Measurements from ENCODE around the gene WARS2. TPM values are rescaled to one million over a fixed set of nuclear protein-coding genes. Genes with fewer than 3 reads are reported as not detected.

The WARS2 gene
- total and polyA plus RNA-seq, 7 donors, result 3.4 to 10.8 (median 7.8) TPM

DNA sequence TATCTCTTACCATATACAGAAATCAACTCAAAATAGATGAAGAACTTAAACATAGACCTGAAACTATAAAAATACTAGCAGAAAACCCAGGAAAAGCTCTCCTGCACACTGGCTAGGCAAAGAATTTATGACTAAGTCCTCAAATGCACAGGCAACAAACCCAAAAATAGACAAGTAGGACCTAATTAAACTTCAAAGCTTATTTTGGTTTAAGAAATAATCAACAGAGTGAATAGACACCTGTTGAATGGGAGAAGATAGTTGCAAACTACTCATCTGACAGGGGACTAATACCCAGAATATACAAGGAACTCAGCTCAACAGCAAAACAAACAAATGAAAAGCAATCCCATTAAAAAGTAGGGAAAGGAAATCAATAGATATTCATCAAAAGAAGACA lies 40.7 kb downstream of the WARS2 start:
- intact Hi-C loops (cut with DNase I), result no loop called here
- no peaks in the 10 kb centered on the region for H3K27me3 ChIP-seq (ENCODE audit: insufficient read depth in 3 of 3, low read length in 2 of 3)
- H3K36me3 ChIP-seq (ENCODE audit: insufficient read depth in 1 of 2, low read depth in 1 of 2), result no peaks in the 10 kb centered on the region
- H3K4me3 ChIP-seq, result no peak overlapping the region
- ATAC-seq (no peak), DNase-seq (no peak)
- TF ChIP-seq, protein P1, sequence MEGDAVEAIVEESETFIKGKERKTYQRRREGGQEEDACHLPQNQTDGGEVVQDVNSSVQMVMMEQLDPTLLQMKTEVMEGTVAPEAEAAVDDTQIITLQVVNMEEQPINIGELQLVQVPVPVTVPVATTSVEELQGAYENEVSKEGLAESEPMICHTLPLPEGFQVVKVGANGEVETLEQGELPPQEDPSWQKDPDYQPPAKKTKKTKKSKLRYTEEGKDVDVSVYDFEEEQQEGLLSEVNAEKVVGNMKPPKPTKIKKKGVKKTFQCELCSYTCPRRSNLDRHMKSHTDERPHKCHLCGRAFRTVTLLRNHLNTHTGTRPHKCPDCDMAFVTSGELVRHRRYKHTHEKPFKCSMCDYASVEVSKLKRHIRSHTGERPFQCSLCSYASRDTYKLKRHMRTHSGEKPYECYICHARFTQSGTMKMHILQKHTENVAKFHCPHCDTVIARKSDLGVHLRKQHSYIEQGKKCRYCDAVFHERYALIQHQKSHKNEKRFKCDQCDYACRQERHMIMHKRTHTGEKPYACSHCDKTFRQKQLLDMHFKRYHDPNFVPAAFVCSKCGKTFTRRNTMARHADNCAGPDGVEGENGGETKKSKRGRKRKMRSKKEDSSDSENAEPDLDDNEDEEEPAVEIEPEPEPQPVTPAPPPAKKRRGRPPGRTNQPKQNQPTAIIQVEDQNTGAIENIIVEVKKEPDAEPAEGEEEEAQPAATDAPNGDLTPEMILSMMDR (IDR thresholded peaks at IDR 0.05), result no peak
- H3K9me3 ChIP-seq, result no peaks in the 10 kb centered on the region
- H3K4me1 ChIP-seq, result no peaks in the 10 kb centered on the region
- H3K27ac ChIP-seq, result no peak overlapping the region

DNA sequence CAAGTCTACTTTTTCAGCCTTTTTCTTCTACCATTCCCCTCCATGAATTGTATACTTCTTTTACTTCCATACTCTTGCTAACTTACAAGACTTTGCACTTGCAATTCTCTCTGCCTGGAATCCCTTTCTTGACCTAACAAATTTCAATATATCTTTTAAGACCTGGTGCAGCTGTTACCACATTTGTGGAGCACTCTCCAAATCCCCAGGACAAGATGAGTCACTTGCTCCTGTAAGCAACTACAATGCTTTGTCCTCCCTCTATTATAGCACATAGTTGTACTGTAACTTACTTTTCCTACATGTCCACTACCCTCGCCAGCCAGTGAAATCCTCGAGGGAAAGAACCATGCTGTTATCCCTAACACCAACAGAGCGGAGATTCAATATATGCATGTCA lies 43.1 kb downstream of the WARS2 start:
- H3K4me1 ChIP-seq, result peaks cover 5% of the 10 kb centered on the region
- peak in 1 of 4 donors; percentile 63 for ATAC-seq
- H3K27ac ChIP-seq, result no peak overlapping the region
- intact Hi-C loops (cut with DNase I), result no loop called here
- H3K36me3 ChIP-seq (ENCODE audit: insufficient read depth in 1 of 2, low read depth in 1 of 2), result no peaks in the 10 kb centered on the region
- WGBS, 3 donors, result 70 to 86% (median 76%) methylated on average over 3 of the region's 3 CpGs
- H3K4me3 ChIP-seq, result no peak overlapping the region
- H3K9me3 ChIP-seq, result no peaks in the 10 kb centered on the region
- H3K27me3 ChIP-seq (ENCODE audit: insufficient read depth in 3 of 3, low read length in 2 of 3), result no peaks in the 10 kb centered on the region
- no peak for DNase-seq
- TF ChIP-seq, protein P1 (IDR thresholded peaks at IDR 0.05), result no peak

DNA sequence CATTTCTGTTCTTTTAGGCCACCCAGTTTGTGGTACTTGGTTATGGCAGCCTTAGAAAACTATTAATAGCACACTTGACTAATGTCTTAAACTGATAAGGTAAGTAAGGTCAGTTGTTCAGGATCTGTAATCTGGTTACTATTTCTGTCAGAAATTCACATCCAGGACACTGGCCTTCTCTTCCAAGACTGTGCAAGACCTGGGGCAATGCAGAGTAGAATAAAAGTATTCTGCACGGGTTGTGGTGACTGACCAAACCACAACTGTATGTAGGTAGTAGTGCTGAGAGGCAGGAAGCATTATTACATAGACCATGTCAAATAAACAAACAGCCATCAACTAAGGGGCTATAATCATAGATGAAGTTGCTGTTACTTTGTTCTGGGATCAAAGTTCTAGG lies 46.7 kb downstream of the WARS2 start:
- DNase-seq, result no peak
- Histone ChIP-seq H3K4me3 (no peak overlapping the region), H3K27me3 (ENCODE audit: insufficient read depth in 3 of 3, low read length in 2 of 3) (no peaks in the 10 kb centered on the region), H3K9me3 (no peaks in the 10 kb centered on the region), H3K27ac (no peak overlapping the region), H3K4me1 (peaks cover 18% of the 10 kb centered on the region), H3K36me3 (ENCODE audit: insufficient read depth in 1 of 2, low read depth in 1 of 2) (no peaks in the 10 kb centered on the region)
- peak in 3 of 4 donors; percentile 29 to 67 (median 38) for ATAC-seq
- TF ChIP-seq, protein P1 (IDR thresholded peaks at IDR 0.05), result no peak
- intact Hi-C loops (cut with DNase I), result no loop called here
- WGBS, 3 donors, result 50 to 83% (median 65%) methylated on average over 1 of the region's 1 CpG

DNA sequence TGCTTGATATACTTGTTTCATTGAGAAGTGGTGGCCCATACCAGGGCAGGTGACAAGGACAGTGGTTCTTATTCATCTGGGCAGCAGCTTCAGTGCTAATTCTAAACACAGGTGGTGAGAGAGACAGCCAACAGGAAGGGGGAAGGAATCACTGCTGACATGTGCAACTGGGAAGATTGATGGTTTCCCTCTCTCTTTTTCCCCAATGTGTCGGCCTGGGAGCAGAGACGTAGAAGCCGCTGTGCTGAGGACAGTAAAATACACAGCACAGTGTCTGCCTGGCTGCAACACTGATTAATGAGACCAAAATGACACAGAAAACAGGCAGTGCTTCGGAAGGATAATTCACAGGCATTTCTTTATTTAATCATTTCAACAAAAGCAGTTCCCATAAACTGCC lies 48.8 kb downstream of the WARS2 start:
- H3K4me1 ChIP-seq, result peaks cover 18% of the 10 kb centered on the region
- no peak overlapping the region for H3K4me3 ChIP-seq
- no peaks in the 10 kb centered on the region for H3K9me3 ChIP-seq
- 11 to 18% (median 16%) methylated on average over 4 of the region's 4 CpGs for WGBS, 3 donors
- peak overlapping the region; percentile 23 for H3K27ac ChIP-seq
- TF ChIP-seq, protein P1 (IDR thresholded peaks at IDR 0.05), result no peak
- intact Hi-C loops (cut with DNase I), result no loop called here
- peak; percentile 87 to 94 (median 90) for ATAC-seq
- no peaks in the 10 kb centered on the region for H3K27me3 ChIP-seq (ENCODE audit: insufficient read depth in 3 of 3, low read length in 2 of 3)
- DNase-seq, result no peak
- H3K36me3 ChIP-seq (ENCODE audit: insufficient read depth in 1 of 2, low read depth in 1 of 2), result no peaks in the 10 kb centered on the region

DNA sequence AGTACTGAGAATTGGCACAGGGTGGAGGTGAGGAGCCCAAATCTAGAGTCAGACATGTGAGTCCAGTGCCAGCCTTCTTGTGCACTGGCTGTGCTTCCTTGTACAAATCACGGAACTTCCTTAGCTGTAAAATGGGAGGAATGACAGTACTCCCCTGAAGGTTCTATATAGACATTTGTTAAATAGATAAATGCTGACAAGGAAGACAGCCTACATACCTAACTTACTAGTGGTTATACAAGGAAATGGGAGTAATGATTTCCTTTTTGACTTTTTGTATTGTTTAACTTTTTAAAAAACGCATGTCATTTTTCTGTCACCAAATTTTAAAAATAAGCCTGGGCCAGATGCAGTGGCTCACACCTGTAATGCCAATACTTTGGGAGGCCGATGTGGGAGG lies 50.2 kb downstream of the WARS2 start:
- H3K9me3 ChIP-seq, result no peaks in the 10 kb centered on the region
- no peak for ATAC-seq
- H3K4me3 ChIP-seq, result no peak overlapping the region
- WGBS, 3 donors, result 96 to 99% (median 96%) methylated on average over 3 of the region's 3 CpGs
- DNase-seq, result no peak
- H3K27ac ChIP-seq, result no peak overlapping the region
- no peaks in the 10 kb centered on the region for H3K27me3 ChIP-seq (ENCODE audit: insufficient read depth in 3 of 3, low read length in 2 of 3)
- H3K4me1 ChIP-seq, result peaks cover 18% of the 10 kb centered on the region
- intact Hi-C loops (cut with DNase I), result no loop called here
- TF ChIP-seq, protein P1 (IDR thresholded peaks at IDR 0.05), result no peak
- H3K36me3 ChIP-seq (ENCODE audit: insufficient read depth in 1 of 2, low read depth in 1 of 2), result no peaks in the 10 kb centered on the region
